GM19193 (cell line): Measurements from ENCODE around the gene PLEKHA1.

ENCODE experiments used
- POLR2A ChIP-seq: IDR thresholded peaks from 4 replicates; pipeline ENCODE4 v1.6.1; 2011; ENCODE audit not compliant: insufficient read depth, insufficient read length; ENCODE audit errors: extremely low read depth

The PLEKHA1 gene

DNA sequence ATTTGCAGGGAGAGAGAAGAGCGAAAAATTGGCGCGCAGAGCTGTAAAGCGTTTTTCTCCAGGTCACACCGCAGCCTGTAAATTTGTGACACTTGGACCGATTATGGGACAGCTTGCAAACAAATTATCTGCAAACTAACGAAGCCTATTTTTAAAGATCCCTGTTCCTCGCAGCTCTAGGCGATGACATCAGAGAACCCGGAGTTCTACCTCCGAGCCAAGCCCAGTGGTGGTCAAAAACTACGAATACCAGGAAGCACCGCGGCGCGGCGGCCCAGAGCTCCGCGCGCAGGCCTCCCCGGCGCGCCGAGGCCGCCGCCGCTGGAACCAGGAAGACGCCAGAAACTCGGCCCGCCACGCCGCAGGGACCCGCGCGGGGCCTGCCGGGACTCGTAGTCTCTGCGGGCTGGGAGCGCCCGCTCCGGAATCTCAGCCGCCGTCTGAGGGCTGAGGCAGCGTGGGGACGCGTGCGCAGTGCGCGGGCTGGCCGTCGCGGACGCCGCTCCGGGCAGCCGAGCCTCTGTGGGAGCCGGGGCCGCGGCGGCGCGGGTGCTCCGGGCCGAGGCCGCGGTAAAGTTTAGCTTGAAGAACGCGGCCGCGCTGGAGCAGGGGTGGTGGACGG lies at the start of gene PLEKHA1:
Gene PLEKHA1, plus strand, starts transcription at position 472 of the 622 bp plus-strand sequence. CDS start 18,493 bp downstream, outside the sequence.
- no peak for TF ChIP-seq POLR2A

DNA sequence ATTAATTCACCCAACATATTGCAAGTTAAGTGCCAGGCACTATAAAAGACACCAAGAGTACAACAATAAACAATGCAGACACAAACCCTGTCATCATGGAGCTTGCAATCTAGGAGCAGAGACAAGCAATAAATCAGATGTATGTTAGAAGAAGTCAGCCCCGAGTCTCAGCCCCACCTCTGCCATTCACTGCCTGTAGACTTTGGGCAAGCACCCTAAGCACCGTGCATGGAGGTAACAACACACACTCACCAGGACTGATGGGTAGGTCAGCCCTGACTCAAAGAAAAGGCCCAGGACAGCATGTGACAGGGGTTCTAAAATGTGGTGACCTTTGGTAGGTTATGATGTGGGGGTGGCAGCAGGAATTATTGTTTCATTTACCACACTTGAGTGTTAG lies 49.3 kb upstream of the PLEKHA1 start:
- no peak for TF ChIP-seq POLR2A

DNA sequence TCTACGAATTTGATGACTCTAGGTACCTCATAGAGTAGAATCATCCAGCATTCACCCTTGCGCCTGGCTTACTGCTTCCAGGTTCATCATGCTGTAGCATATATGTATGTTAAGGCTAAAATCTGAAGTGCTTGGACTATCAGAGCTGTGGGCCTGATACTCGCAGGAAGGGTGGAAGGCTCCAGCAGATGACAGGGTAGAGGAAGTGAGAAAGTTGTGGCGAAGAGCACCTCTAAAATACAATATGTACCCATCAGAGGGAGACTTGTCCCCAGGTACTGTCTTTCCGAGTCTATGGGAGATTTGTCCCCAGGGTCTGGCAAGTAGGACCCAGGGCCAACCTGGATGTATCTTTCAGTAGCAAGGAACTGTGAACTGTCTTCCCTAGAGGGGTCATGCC lies 48.1 kb upstream of the PLEKHA1 start:
- TF ChIP-seq POLR2A: no peak

DNA sequence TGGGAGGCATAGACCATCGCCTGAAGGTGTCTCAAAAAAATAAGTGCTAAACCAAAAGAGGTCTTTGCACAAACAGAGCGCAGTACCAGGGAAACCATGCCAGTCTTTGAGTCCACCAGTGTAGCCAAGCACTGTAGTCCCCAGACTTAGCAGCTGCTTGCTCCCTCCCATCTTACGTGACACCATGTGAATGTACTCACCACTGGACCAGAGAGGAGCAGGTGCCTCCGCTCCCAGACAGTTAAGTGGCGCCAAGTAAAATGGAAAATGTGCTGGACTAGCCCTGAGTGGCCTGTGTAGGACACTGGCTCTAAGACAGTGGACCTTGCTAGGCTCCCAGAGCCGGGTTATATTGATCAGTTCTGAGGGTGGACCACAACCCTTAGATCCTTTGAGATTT lies 47.7 kb upstream of the PLEKHA1 start:
- TF ChIP-seq POLR2A: no peak

DNA sequence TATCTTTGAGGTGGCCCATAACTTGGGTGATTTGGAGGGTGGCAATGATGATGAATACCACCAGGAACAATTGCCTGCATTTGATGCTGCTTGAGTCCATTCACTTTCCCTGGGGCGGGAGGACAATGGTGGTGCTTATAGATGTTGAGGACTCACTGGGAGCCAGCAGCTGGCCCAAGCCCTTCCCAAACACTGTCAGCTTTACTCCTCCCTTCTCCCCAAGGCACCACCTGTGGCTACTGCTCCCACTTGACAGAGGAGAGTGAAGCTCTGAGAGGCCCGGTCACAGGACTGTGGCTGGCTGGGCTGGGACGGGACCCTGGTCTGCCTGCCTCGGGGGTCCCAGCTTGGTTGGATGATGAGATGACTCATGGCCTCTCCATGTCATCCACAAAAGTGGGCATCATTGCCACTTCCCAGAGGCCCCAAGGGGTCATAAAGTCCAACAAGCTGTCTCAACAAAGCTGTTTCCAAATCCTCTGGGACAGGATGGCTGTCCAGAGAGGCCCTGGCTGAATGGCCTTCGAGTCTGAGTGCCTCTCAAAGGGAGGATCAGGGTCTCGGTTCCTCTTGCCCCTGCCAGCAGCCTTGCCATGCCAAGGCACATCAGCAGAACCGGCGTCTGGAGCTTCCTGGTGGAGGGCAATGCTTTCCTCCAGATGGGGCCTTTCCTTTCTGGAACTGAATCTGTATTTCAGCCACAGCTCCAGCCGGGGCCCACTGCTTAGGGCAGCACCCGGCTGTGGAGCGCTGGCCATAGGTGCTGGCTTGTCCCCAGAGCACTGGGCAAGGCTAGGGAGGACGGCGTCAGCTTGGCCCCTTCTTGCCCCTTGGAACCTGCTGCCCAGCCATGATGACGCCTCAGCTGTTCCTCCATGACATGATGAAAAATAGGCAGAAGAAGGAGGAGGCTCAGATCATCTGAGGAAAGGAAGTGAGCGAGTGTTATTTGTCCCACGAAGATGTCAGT lies 47.0 kb upstream of the PLEKHA1 start:
- TF ChIP-seq POLR2A: no peak

DNA sequence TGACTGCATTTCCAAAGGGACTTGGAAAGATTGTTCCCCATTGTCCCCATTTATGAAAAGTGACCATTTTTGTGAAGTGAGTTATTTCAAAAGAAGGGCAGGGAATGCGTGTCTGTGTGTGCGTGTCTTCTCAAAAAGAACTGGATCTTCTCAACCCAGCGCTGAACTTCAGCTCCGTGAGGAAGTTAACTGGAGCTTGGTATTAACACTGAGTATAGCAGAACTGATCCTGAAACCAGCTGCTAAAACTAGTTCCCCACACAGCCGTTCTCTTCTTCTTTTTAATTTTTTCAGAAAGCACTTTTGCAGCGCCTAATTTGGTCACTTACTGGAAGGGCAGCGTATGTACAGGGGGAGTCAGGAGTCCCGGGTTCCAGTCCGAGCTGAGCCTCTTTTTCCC lies 45.8 kb upstream of the PLEKHA1 start:
- no peak for TF ChIP-seq POLR2A

DNA sequence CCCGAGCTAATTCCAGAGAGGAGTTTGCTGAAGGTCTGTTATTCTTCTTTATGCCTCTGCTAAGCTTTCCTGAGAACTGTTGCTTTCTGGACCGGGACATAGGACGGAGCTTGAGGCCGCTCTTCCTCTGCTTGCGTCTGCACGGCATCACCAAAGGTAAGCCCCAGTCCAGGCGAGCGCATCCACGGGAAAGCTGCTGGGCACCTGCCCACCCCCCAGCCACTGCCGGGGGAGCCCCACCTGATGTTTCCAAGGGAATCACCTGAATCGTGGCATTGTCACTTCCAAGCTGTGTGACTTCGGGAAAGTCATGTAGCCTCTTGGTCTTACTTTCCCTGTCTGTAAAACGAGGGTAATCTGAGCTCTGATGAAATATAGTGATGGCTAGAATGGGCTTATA lies 45.1 kb upstream of the PLEKHA1 start:
- TF ChIP-seq POLR2A: no peak

DNA sequence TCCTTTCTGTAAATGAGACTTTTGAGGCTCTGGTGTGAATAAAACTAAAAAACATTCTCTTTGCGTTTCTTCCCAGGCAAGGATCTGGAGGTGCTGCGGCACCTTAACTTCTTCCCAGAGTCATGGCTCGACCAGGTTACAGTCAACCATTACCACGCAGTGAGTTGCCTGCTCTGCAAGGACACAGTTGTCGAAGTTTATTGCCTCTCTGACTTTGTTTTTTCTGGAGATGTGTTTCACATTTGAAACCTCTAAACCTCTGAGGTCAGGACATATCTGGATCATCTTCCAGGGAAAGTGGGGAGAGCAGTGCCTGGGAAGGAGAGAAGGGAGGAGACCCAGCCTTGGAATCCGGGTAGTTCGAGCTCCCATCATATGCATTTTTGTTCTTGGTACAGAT lies 43.4 kb upstream of the PLEKHA1 start:
- no peak for TF ChIP-seq POLR2A

DNA sequence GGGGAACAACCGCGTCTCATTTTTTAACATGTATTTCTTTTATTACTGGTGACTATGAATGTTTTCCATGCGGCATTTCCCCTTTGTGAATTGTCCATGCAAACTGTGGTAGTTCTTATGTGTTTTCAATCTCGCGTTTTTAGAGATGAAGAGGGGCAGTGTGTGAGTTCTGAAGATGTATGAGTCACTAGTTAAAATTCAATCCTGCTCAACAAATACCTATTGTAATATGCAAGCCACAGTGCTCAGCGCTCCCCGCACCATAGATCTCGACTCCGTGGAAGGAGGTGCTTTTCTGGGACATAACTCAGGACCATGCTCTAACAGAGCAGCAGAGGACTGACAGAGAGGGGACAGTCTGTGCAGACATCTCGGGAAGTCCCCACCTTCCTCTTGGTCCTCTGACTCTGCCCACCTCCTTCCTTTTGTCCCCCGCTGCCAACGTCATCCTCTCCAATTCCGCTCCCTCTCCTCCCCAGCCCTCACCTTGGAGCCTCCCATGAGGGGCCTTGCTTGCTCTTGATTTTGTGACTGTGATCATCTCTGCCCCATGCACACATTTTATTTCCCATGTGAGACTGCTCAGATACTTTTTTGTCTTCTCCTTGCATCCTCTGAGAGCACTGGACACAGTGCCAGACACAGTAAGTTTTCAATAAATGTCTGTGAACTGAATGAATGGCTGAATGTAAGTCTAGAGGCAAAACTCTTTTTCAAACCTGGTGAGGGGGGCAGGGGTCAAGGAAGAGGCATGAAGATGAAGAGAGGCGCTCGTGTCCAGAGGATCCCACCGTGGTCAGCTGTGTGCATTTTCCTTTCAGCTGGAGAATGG lies 42.7 kb upstream of the PLEKHA1 start:
- TF ChIP-seq POLR2A: no peak

DNA sequence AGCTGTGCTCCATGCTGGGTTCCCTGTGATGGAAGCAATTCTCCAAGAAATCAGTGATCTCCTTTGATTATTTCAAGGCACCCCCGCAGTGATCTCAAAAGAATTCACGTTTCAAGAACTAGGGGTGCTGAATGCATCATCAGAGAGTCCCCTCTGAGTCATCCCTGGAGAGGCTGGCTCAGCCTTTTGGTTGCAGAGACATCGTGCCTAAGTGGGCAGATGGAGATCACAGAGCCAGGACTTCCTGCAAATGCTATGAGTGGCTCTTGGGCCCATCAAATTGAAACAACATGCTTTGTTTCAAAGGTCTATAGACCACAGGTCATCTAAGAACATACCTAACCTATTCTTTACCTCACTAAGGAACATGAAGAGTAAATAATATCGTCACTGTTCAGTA lies 41.5 kb upstream of the PLEKHA1 start:
- TF ChIP-seq POLR2A: no peak

DNA sequence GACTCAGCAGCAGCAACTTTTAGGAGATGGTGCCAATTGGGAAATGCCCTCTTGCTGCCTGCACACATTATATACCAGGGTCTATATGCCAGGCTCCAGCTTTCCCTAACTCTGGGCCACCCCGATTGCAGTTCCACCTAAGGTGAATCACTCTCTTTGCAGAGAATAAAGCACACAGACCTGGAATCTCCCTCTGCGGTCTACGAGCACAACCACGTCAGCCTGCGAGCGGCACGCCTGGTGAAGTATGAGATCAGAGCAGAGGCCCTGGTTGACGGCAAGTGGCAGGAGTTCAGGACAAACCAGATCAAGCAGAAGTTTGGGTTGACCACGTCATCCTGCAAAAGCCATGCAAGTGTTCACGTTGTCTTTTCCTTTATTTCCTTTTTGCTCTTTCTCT lies 38.2 kb upstream of the PLEKHA1 start:
- no peak for TF ChIP-seq POLR2A

DNA sequence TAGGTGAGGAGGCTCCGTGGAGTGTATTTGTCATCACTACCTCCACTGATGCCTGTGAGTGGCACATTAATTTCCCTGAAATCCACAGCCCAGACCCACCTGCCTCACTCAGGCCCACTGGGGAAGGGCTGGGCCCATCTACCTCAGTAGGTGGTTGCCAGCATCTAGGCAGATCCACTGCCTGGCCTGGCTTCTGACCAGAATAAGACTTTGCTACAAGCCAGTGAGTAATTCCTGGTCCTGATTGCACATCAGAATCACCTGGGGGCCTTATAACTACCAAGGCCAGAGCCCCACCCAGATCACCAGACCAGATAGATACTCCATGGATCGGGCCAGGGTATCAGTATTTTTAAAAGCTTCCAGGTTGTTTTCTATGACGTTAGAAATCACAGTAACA lies 37.5 kb upstream of the PLEKHA1 start:
- TF ChIP-seq POLR2A: no peak

DNA sequence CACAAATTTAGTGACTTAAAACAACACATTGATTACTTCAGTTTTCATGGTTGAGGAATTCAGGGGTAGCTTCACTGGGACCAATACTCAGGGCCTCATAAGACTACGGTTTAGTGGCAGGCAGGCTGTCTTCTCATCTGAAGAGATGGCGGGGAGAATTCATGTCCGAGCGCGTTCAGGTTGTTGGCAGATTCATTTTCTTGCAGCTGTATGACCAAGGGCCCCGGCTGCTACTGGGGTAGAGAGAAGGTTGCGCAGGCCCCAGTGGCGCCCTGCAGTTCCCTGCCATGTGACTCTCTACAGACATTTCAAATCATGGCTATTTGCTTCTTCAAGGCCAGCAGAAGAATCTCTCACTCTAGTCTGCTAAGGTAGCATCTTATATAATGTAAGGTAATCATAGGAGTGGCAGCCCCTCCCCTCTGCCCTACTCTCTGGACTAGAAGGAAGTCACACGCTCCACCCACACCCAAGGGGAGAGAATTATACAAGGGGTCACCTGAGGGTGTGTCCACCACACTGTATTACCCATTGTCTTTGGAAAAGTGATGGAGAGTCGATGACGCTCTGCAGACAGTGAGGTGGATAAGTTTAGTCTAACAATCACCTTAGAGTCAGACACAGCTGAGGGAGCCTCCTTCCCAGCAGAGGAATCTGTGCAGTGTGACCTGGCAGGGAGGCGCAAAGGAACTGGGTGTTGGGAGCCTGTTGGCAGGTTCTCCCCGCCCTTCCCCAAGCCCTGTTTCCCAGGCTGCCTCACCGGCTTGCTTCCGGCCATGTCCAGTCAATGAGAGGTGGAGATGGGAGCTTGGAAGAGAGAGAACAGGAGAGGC lies 35.7 kb upstream of the PLEKHA1 start:
- no peak for TF ChIP-seq POLR2A

DNA sequence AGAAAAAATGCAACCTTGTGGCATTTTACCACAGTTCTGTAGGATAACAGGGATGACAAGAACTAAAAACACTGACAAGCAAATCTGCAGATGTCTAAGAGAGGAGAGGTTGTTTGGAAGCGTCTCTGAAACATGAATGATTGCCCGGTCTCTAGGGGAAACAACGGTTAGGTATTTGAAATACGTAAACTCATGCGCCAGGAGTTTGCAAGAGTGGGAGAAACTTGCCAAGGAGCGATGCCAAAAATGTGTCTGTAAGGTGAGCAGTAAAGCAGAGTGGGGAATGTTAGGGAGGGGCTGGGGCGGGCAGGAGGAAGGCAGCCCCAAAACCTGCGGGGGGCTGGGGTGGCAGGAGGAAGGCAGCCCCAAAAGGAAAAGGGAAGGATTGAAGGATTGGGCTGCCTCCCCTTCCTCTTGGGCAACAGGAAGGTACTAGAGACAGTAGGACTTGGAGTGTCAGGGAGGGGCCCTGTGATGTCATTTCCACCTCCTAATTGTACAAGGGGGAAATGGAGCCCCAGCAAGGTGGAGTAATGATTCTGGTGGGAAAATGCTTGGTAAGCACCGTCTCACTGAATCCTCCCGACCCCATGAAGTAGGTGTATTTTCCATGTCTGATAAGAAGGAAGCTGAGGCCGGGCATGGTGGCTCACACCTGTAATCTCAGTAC lies 33.2 kb upstream of the PLEKHA1 start:
- TF ChIP-seq POLR2A: no peak
